ENCODE data around the gene BTBD19.
A peak's percentile ranks its signal among the peaks of the same experiment; 100 is the strongest.
"Not testable (repeated sequence)": the region's sequence is repeated elsewhere in the genome, so short reads cannot be mapped to it uniquely, and the experiment has no call there.

Gene BTBD19, protein sequence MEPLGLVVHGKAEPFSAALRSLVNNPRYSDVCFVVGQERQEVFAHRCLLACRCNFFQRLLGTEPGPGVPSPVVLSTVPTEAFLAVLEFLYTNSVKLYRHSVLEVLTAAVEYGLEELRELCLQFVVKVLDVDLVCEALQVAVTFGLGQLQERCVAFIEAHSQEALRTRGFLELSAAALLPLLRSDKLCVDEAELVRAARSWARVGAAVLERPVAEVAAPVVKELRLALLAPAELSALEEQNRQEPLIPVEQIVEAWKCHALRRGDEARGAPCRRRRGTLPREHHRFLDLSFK

DNA sequence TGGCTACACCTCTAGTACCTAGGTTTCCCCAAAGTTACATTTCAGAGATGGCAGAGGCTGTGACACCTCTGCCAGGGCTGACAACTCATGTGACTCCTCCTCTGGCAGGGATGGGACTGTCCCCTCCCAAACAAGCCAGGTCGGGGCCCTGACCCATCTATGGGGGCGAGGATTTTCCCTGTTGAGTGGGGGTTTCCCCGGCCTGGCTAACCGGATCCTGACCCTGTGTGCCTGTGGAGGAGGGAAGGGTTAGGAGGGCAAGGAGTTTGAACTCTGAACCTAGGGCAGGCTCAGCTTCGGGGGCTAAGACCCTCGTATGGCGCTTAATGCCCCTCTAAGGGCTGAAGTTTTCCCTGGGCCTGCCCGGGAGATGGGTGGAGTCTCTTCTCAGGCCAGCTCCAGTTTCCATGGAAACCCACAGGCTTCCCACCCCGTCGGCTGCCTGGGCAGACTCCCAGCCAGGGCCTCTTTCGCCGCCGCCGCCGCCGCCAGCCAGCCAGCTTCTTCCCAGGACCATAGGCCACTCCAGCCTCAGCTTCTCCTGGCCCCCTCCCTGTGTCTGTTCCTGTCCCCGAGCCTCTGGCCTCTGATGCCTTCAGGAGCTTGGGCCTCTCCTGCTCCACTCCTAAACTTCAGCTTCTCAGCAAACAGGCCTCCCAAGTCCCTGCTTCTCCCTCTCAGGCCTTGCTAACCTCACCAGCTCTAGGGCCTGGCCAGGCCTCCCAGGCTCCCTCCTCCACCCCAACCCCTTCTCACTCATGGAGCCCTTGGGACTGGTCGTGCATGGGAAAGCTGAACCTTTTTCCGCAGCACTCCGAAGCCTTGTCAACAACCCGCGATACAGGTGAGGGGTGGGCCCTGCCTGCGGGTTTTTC is at the start of gene BTBD19:
Gene BTBD19, plus strand, starts transcription at position 461 of the 875 bp plus-strand sequence. Its CDS starts 298 bp downstream, at position 759.
- no peaks in the 10 kb centered on the region for H3K9me3 ChIP-seq (ENCODE audit: control insufficient read depth, insufficient read depth, low read length)
- no peaks in the 10 kb centered on the region for H3K27me3 ChIP-seq (ENCODE audit: control insufficient read depth, insufficient read depth, low read length)
- peak within 1 kb of the TSS; percentile 3 for H3K4me3 ChIP-seq (ENCODE audit: low read depth, low read length)
- peak within 1 kb of the TSS; percentile 60 for H3K9ac ChIP-seq (ENCODE audit: low read depth, low read length)
- peaks cover 31% of the 10 kb centered on the region for H3K36me3 ChIP-seq (ENCODE audit: control insufficient read depth, insufficient read depth, low read length)
- H3K4me1 ChIP-seq (ENCODE audit: control insufficient read depth, insufficient read depth, low read length): peaks cover 21% of the 10 kb centered on the region

DNA sequence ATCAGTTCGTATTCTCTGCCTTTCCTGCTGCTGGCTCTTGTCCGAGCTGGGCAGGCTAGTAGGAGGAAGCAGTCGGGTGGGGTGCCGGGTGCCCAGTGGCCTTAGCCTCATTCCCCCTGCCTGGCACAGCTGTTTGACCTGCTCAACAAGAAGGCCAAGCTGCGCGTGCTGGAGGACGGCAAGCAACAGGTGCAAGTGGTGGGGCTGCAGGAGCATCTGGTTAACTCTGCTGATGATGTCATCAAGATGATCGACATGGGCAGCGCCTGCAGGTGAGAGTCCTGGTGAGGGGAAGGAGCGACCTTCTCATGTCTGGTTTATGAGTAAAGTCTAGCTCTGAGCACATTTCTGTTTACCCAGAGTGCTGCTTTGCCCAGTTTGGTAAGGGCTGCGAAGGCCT is 49.2 kb upstream of the BTBD19 start:
- no peaks in the 10 kb centered on the region for H3K9me3 ChIP-seq (ENCODE audit: control insufficient read depth, insufficient read depth, low read length)
- no peaks in the 10 kb centered on the region for H3K27me3 ChIP-seq (ENCODE audit: control insufficient read depth, insufficient read depth, low read length)
- peaks cover 83% of the 10 kb centered on the region for H3K36me3 ChIP-seq (ENCODE audit: control insufficient read depth, insufficient read depth, low read length)
- H3K4me1 ChIP-seq (ENCODE audit: control insufficient read depth, insufficient read depth, low read length): no peaks in the 10 kb centered on the region
- no peak overlapping the region for H3K4me3 ChIP-seq (ENCODE audit: low read depth, low read length)
- H3K9ac ChIP-seq (ENCODE audit: low read depth, low read length): no peak overlapping the region

DNA sequence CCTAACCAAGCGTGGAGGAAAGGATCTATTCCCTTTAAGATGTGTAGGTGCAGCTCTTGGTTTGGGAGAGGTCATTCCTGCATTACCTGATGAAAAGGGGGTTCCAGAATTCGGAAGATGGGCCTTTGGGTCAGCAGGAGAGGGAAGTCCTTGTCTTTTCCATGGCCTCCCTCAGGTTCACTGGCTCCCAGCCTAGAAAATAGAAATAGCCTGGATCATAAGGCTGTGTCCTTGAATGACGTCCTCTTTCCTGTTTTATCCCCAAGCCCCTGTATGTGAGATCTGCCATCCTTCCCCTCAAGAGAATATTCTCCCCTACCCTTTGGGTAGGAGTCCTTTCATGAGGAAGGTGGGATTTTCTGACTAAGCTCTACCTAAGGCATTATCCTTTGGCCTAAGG is 47.4 kb upstream of the BTBD19 start:
- no peak overlapping the region for H3K9ac ChIP-seq (ENCODE audit: low read depth, low read length)
- H3K4me1 ChIP-seq (ENCODE audit: control insufficient read depth, insufficient read depth, low read length): no peaks in the 10 kb centered on the region
- no peak overlapping the region for H3K4me3 ChIP-seq (ENCODE audit: low read depth, low read length)
- no peaks in the 10 kb centered on the region for H3K9me3 ChIP-seq (ENCODE audit: control insufficient read depth, insufficient read depth, low read length)
- peaks cover 72% of the 10 kb centered on the region for H3K36me3 ChIP-seq (ENCODE audit: control insufficient read depth, insufficient read depth, low read length)
- no peaks in the 10 kb centered on the region for H3K27me3 ChIP-seq (ENCODE audit: control insufficient read depth, insufficient read depth, low read length)

DNA sequence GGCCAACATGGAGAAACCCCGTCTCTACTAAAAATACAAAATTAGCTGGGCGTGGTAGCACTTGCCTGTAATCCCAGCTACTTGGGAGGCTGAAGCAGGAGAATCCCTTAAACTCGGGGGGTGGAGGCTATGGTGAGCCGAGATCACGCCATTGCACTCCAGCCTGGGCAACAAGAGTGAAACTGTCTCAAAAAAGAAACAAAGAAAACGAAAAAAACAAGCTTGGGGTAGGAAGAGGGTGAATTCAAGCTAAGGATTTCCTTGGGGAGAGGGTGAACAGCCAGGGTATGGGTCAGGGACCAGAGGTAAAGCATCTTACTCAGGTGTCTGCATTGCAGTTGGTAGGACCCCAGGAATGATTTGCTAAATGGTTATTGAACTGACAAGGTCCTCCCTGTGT is 41.9 kb upstream of the BTBD19 start:
- H3K4me1 ChIP-seq (ENCODE audit: control insufficient read depth, insufficient read depth, low read length); H3K4me3 ChIP-seq (ENCODE audit: low read depth, low read length); H3K9me3 ChIP-seq (ENCODE audit: control insufficient read depth, insufficient read depth, low read length); H3K27me3 ChIP-seq (ENCODE audit: control insufficient read depth, insufficient read depth, low read length); H3K9ac ChIP-seq (ENCODE audit: low read depth, low read length): not testable (repeated sequence)
- peaks cover 41% of the 10 kb centered on the region for H3K36me3 ChIP-seq (ENCODE audit: control insufficient read depth, insufficient read depth, low read length)

DNA sequence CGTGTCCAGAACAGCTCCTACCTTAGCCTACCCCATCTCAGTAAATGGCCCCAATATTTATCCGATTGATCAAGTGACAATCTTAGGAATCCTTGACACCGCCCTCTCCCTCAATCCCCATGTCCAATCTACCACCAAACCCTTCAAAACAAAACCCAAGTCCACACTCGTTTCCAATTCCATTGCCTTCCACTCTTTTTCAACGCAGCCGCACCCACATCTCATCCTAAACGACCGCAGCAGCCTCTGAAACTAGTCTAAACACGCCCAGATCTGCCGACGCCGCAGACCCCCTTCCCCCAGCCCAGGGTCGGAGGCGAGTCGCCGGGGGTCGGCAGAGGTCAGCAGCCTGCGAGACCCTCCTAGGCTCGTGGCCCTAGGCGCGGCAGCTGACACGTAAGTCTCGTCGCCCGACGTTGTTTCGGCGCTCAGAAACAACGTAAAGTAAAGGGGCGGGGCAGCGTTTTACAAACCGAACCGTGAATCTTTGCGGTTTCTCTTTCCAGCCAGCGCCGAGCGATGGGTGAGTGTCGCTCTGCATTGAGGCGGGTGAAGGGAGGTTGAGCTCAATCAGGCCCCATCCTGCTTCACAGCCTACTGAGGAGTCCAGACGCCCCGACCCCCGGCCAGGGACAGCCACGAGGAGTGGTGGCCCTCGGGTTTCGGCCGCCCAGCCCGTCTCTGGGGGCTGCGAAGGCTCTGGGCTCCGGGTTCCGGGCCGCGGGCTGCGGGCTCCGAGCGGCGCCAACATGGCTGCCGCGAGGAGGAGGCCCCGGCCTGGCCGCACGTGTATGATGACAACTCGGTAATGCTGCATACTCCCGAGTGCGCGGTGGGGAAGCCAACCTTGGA is 33.0 kb upstream of the BTBD19 start, which contains the start of gene RPS8:
Gene RPS8, plus strand, starts transcription at position 463 of the 852 bp plus-strand sequence. Its CDS starts 57 bp downstream, at position 520.
- H3K4me1 ChIP-seq (ENCODE audit: control insufficient read depth, insufficient read depth, low read length): peaks cover 4% of the 10 kb centered on the region
- peak within 1 kb of the TSS; percentile 68 for H3K4me3 ChIP-seq (ENCODE audit: low read depth, low read length)
- H3K27me3 ChIP-seq (ENCODE audit: control insufficient read depth, insufficient read depth, low read length): no peaks in the 10 kb centered on the region
- H3K9ac ChIP-seq (ENCODE audit: low read depth, low read length): peak within 1 kb of the TSS; percentile 99
- peaks cover 36% of the 10 kb centered on the region for H3K36me3 ChIP-seq (ENCODE audit: control insufficient read depth, insufficient read depth, low read length)
- H3K9me3 ChIP-seq (ENCODE audit: control insufficient read depth, insufficient read depth, low read length): no peaks in the 10 kb centered on the region

DNA sequence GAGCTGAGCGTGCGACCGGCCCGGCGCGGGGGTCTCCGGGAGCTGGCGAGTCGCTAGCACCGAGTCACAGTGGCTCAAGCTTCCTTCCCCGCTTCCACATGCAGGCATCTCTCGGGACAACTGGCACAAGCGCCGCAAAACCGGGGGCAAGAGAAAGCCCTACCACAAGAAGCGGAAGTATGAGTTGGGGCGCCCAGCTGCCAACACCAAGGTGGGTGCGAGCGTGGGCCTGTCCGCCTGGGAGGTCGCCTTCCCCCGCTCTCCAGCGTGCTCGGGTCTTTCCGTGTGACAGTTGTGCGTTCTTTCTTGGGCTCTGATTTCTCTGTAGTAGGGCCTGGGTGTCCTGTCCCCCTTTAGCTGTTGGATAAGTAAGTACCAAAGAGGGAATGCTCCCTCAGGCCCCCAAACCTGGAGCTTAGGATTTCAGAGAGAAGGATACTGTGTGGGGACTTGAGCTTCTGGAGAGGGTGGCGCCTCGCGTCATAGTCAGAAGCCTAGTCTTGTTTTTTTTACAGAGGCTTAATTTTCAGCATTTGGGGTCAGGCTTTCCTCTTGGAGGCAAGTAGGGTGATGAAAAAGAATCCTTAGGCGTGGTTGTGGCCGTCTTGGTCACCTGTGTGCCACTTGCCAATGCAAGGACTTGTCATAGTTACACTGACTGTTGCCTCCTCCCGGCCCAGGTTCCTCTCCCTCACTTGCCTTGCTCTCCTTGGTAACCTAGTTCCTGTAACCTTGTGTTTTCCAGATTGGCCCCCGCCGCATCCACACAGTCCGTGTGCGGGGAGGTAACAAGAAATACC is 32.2 kb upstream of the BTBD19 start:
- Histone ChIP-seq H3K9me3 (ENCODE audit: control insufficient read depth, insufficient read depth, low read length) (no peaks in the 10 kb centered on the region), H3K4me1 (ENCODE audit: control insufficient read depth, insufficient read depth, low read length) (peaks cover 4% of the 10 kb centered on the region), H3K27me3 (ENCODE audit: control insufficient read depth, insufficient read depth, low read length) (no peaks in the 10 kb centered on the region), H3K4me3 (ENCODE audit: low read depth, low read length) (peak overlapping the region; percentile 68), H3K36me3 (ENCODE audit: control insufficient read depth, insufficient read depth, low read length) (peaks cover 36% of the 10 kb centered on the region), H3K9ac (ENCODE audit: low read depth, low read length) (peak overlapping the region; percentile 99)

DNA sequence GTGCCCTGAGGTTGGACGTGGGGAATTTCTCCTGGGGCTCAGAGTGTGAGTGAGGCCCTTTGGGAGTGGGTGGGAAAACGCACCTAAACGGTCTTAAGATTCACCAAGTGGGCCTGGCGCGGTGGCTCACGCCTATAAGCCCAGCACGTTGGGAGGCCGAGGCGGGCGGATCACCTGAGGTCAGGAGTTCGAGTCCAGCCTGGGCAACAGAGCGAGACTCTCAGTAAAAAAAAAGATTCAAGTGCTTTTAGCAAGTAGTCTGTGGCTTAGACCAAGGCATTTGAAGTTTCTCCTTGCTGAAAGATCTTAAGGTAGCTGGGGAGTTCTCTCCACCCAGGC is 31.6 kb upstream of the BTBD19 start:
- Histone ChIP-seq H3K9me3 (ENCODE audit: control insufficient read depth, insufficient read depth, low read length) (no peaks in the 10 kb centered on the region), H3K27me3 (ENCODE audit: control insufficient read depth, insufficient read depth, low read length) (no peaks in the 10 kb centered on the region), H3K36me3 (ENCODE audit: control insufficient read depth, insufficient read depth, low read length) (peaks cover 36% of the 10 kb centered on the region), H3K4me3 (ENCODE audit: low read depth, low read length) (peak overlapping the region; percentile 68), H3K9ac (ENCODE audit: low read depth, low read length) (peak overlapping the region; percentile 99), H3K4me1 (ENCODE audit: control insufficient read depth, insufficient read depth, low read length) (peaks cover 4% of the 10 kb centered on the region)

DNA sequence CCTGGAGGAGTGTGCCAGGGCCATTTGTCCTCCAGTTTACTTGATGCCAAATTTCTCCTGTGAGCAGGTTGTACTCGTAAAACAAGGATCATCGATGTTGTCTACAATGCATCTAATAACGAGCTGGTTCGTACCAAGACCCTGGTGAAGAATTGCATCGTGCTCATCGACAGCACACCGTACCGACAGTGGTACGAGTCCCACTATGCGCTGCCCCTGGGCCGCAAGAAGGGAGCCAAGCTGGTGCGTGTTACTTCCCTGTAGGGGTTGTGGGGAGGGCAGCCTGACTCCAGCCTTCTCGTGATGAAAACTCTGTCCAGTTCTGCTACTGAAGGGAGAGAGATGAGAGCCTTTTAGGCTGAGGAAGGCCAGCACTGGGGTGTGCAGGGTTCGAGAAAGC is 30.8 kb upstream of the BTBD19 start:
- Histone ChIP-seq H3K4me1 (ENCODE audit: control insufficient read depth, insufficient read depth, low read length) (peaks cover 4% of the 10 kb centered on the region), H3K36me3 (ENCODE audit: control insufficient read depth, insufficient read depth, low read length) (peaks cover 36% of the 10 kb centered on the region), H3K9me3 (ENCODE audit: control insufficient read depth, insufficient read depth, low read length) (no peaks in the 10 kb centered on the region), H3K9ac (ENCODE audit: low read depth, low read length) (no peak overlapping the region), H3K4me3 (ENCODE audit: low read depth, low read length) (peak overlapping the region; percentile 68), H3K27me3 (ENCODE audit: control insufficient read depth, insufficient read depth, low read length) (no peaks in the 10 kb centered on the region)

DNA sequence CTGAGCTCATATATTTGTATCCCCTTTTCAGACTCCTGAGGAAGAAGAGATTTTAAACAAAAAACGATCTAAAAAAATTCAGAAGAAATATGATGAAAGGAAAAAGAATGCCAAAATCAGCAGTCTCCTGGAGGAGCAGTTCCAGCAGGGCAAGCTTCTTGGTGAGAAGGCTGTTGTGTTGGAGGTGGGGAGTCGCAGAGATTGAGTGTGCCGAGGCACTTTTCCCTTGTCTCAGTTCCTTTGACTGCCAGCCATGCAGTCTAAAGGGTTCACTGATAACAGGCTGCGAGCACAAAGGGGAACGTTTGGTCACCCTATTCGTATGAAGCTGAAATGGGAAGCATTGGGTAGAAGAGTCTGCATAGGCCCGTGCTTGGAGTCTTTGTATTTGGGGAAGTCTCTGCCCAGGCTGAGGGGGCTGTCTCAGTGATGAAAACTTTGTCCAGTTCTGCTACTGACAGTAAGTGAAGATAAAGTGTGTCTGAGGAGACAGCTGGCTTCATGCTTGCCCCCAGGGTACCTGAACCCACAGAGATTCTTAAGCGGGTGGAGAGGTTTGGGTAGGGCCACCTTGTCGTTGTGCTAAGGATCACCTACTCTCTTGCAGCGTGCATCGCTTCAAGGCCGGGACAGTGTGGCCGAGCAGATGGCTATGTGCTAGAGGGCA is 30.2 kb upstream of the BTBD19 start:
- no peak overlapping the region for H3K9ac ChIP-seq (ENCODE audit: low read depth, low read length)
- peaks cover 4% of the 10 kb centered on the region for H3K4me1 ChIP-seq (ENCODE audit: control insufficient read depth, insufficient read depth, low read length)
- no peaks in the 10 kb centered on the region for H3K9me3 ChIP-seq (ENCODE audit: control insufficient read depth, insufficient read depth, low read length)
- peak overlapping the region; percentile 68 for H3K4me3 ChIP-seq (ENCODE audit: low read depth, low read length)
- H3K27me3 ChIP-seq (ENCODE audit: control insufficient read depth, insufficient read depth, low read length): no peaks in the 10 kb centered on the region
- H3K36me3 ChIP-seq (ENCODE audit: control insufficient read depth, insufficient read depth, low read length): peaks cover 36% of the 10 kb centered on the region

DNA sequence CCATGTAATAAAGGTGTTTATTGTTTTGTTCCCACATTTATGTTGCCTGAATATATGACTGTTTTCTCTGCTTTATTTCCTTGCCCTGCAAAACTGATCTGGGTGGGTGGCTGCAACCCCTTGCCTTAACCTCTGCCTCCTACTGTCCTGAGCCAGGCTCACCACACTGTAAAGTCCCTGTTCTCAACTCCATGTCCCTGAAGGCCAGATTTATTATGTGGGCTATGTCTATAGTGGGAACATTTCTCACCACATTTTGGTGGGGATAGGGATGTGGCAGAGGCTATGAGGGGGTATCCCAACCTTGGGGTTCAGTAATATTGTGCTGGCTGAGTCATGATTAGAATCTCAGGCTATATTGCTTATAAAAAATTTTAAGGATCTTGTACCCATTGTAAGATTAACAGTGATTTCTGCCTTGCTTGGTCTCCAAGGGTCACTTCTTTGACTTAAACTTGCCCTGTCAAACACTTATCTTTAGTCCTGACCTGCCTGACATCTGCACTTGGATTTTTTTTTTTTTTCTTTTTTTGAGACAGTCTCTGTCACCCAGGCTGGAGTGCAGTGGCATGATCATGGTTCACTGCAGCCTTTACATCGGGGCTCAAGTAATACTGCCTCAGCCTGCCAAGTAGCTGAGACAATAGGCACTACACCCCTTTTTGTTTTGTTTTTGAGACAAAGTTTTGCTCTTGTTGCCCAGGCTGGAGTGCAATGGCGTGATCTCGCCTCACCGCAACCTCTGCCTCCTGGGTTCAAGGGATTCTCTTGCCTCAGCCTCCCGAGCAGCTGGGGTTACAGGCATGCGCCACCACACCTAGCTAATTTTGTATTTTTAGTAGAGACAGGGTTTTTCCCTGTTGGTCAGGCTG is 29.4 kb upstream of the BTBD19 start:
- H3K4me1 ChIP-seq (ENCODE audit: control insufficient read depth, insufficient read depth, low read length): peaks cover 4% of the 10 kb centered on the region
- H3K9me3 ChIP-seq (ENCODE audit: control insufficient read depth, insufficient read depth, low read length): no peaks in the 10 kb centered on the region
- H3K4me3 ChIP-seq (ENCODE audit: low read depth, low read length): no peak overlapping the region
- H3K36me3 ChIP-seq (ENCODE audit: control insufficient read depth, insufficient read depth, low read length): peaks cover 36% of the 10 kb centered on the region
- H3K27me3 ChIP-seq (ENCODE audit: control insufficient read depth, insufficient read depth, low read length): no peaks in the 10 kb centered on the region
- no peak overlapping the region for H3K9ac ChIP-seq (ENCODE audit: low read depth, low read length)

Measured in iPS-15b (cell line).